ENCODE data around the gene ZNF506. TPM values are rescaled to one million over a fixed set of nuclear protein-coding genes. Genes with fewer than 3 reads are reported as not detected.
"Not testable (repeated sequence)": the region's sequence is repeated elsewhere in the genome, so short reads cannot be mapped to it uniquely, and the experiment has no call there.

Gene ZNF506
- 4.4 and 12.3 TPM in 2 replicates for total RNA-seq

- peak; percentile 95 to 96 for DNase-seq (ENCODE audit: low read depth in 2 of 2)
These were observed at the start of gene ZNF506 for GRCh38 chr19:19821366-19821951. Gene ZNF506, minus strand, starts transcription at chr19:19821750. Its CDS starts 147 bp downstream, at chr19:19821603.

GRCh38 chr19:19870086-19870485, 48.5 kb upstream of the ZNF506 start:
- not testable (repeated sequence) for DNase-seq (ENCODE audit: low read depth in 2 of 2)

GRCh38 chr19:19866611-19867248, 45.2 kb upstream of the ZNF506 start:
- peak; percentile 14 to 28 for DNase-seq (ENCODE audit: low read depth in 2 of 2)

- DNase-seq (ENCODE audit: low read depth in 2 of 2): peak; percentile 96
These were observed 44.4 kb upstream of the ZNF506 start, which contains the start of gene ZNF253 for GRCh38 chr19:19865750-19866610. Gene ZNF253, plus strand, starts transcription at chr19:19865882. Its CDS starts 115 bp downstream, at chr19:19865997.

GRCh38 chr19:19860756-19861390, 39.3 kb upstream of the ZNF506 start:
- no peak for DNase-seq (ENCODE audit: low read depth in 2 of 2)

GRCh38 chr19:19858751-19859150, 37.2 kb upstream of the ZNF506 start:
- DNase-seq (ENCODE audit: low read depth in 2 of 2): no peak

GRCh38 chr19:19851740-19852139, 30.2 kb upstream of the ZNF506 start:
- not testable (repeated sequence) for DNase-seq (ENCODE audit: low read depth in 2 of 2)

GRCh38 chr19:19849056-19849455, 27.5 kb upstream of the ZNF506 start:
- no peak for DNase-seq (ENCODE audit: low read depth in 2 of 2)

- DNase-seq (ENCODE audit: low read depth in 2 of 2): no peak
These were observed 26.2 kb upstream of the ZNF506 start for GRCh38 chr19:19847781-19848180.

GRCh38 chr19:19835560-19836038, 14.0 kb upstream of the ZNF506 start:
- DNase-seq (ENCODE audit: low read depth in 2 of 2): no peak

GRCh38 chr19:19826875-19827274, 5.3 kb upstream of the ZNF506 start:
- DNase-seq (ENCODE audit: low read depth in 2 of 2): no peak

- no peak for DNase-seq (ENCODE audit: low read depth in 2 of 2)
These were observed 2.4 kb upstream of the ZNF506 start for GRCh38 chr19:19823916-19824315.

- DNase-seq (ENCODE audit: low read depth in 2 of 2): peak in 1 of 2 donors; percentile 26
These were observed 426 bp upstream of the ZNF506 start for GRCh38 chr19:19821976-19822375.

GRCh38 chr19:19820774-19821320, 703 bp downstream of the ZNF506 start:
- DNase-seq (ENCODE audit: low read depth in 2 of 2): peak in 1 of 2 donors; percentile 11

GRCh38 chr19:19817357-19817756, 4.2 kb downstream of the ZNF506 start:
- DNase-seq (ENCODE audit: low read depth in 2 of 2): no peak

- no peak for DNase-seq (ENCODE audit: low read depth in 2 of 2)
These were observed 4.9 kb downstream of the ZNF506 start for GRCh38 chr19:19816679-19817078.

- DNase-seq (ENCODE audit: low read depth in 2 of 2): not testable (repeated sequence)
These were observed 9.6 kb downstream of the ZNF506 start for GRCh38 chr19:19811999-19812398.

GRCh38 chr19:19805480-19805879, 16.1 kb downstream of the ZNF506 start:
- no peak for DNase-seq (ENCODE audit: low read depth in 2 of 2)

GRCh38 chr19:19788015-19788414, 33.5 kb downstream of the ZNF506 start:
- no peak for DNase-seq (ENCODE audit: low read depth in 2 of 2)

- DNase-seq (ENCODE audit: low read depth in 2 of 2): not testable (repeated sequence)
These were observed 36.1 kb downstream of the ZNF506 start for GRCh38 chr19:19785476-19785875.

- DNase-seq (ENCODE audit: low read depth in 2 of 2): no peak
These were observed 38.8 kb downstream of the ZNF506 start for GRCh38 chr19:19782783-19783182.
